HCT116 (cell line): Measurements from ENCODE around the gene APOL3. TPM values are rescaled to one million over a fixed set of nuclear protein-coding genes. Genes with fewer than 3 reads are reported as not detected.

ENCODE experiments used
- ATAC-seq: fragments of 200-7000 bp; cut with Tn5 transposase; 2 replicates; pipeline ENCODE4 v1.9.1; 2020; ENCODE audit warnings: mild to moderate bottlenecking, moderate library complexity
- BruUV-seq: library from RNA; stranded (reverse); fragments of 400-500 nt; replicated peaks from 2 replicates; lab custom pipeline; 2021; lab: Mats Ljungman, UMichigan
- CTCF ChIA-PET: fragments of 300-600 bp; sonication (Branson Sonifier 250); formaldehyde crosslinking; loops from one replicate; lab custom pipeline; 2021; ENCODE audit warnings: antibody characterized with exemption; lab: Charles Lee
- POLR2A ChIA-PET: fragments of 300-600, 350-600 bp; sonication (Branson Sonifier 250); formaldehyde crosslinking; loops from one replicate; lab custom pipeline; 2021; ENCODE audit warnings: antibody characterized with exemption; lab: Charles Lee
- RAD21 ChIA-PET, 2 experiments: fragments of 300-600 bp; sonication (Branson Sonifier 250); formaldehyde crosslinking; loops; one replicate each; lab custom pipeline; 2023; ENCODE audit warnings: low total read pairs in 2 of 2; ENCODE audit not compliant: uncharacterized antibody in 2 of 2, unreplicated experiment in 2 of 2, low non-redundant PET in 1 of 2; lab: Charles Lee
- DNase-seq: peaks from one replicate; pipeline ENCODE4 v3.0.0-alpha.2; 2010; ENCODE audit warnings: low read depth, low spot score
- H2AFZ ChIP-seq: fragments of 200-600 bp; shearing (Covaris generic), sonication (generic); 2 replicates; pipeline ENCODE4 v1.6.1; 2017; ENCODE audit warnings: low read depth, mixed run types, mixed read lengths, antibody characterized with exemption, low read length; ENCODE audit not compliant: poor library complexity, severe bottlenecking
- H3K27ac ChIP-seq: 2 replicates; pipeline ENCODE4 v1.5.1; 2012; ENCODE audit warnings: low read depth, low read length
- H3K27me3 ChIP-seq: fragments of 200-600 bp; sonication (generic); 2 replicates; pipeline ENCODE4 v1.6.1; 2016; ENCODE audit warnings: mixed run types, low read length, mixed read lengths; ENCODE audit not compliant: insufficient read depth
- H3K36me3 ChIP-seq, 2 experiments: fragments of 200-500 bp in 1 of 2; fragments of 200-600 bp in 1 of 2; sonication (Bioruptor generic) in 1 of 2; sonication (generic) in 1 of 2; 2 replicates each; pipeline versions ENCODE4 v1.5.1 to v1.6.1; 2014 to 2016; ENCODE audit warnings: low read length in 2 of 2, inconsistent platforms in 1 of 2, mixed read lengths in 1 of 2, mixed run types in 1 of 2; ENCODE audit not compliant: insufficient read depth in 2 of 2, control insufficient read depth in 1 of 2
- H3K4me1 ChIP-seq, 2 experiments: fragments of 200-600 bp in 1 of 2; sonication (generic) in 1 of 2; 2 replicates each; pipeline versions ENCODE4 v1.5.1 to v1.6.1; 2012 to 2017; ENCODE audit warnings: low read length in 2 of 2, inconsistent platforms in 1 of 2, mild to moderate bottlenecking in 1 of 2, mixed read lengths in 1 of 2, mixed run types in 1 of 2, moderate library complexity in 1 of 2; ENCODE audit not compliant: insufficient read depth in 2 of 2, control insufficient read depth in 1 of 2
- H3K4me2 ChIP-seq: fragments of 200-600 bp; sonication (generic); 2 replicates; pipeline ENCODE4 v1.6.1; 2017; ENCODE audit warnings: mixed run types, low read length, mixed read lengths
- H3K4me3 ChIP-seq, 2 experiments: fragments of 200-600 bp in 1 of 2; sonication (generic) in 1 of 2; replicated peaks in 1 of 2; 2 replicates each; pipeline ENCODE4 v1.5.1; 2011 to 2016; ENCODE audit warnings: low read length in 2 of 2, control low read depth in 1 of 2, low read depth in 1 of 2, mild to moderate bottlenecking in 1 of 2, mixed read lengths in 1 of 2, mixed run types in 1 of 2
- H3K79me2 ChIP-seq: fragments of 200-600 bp; sonication (generic); 2 replicates; pipeline ENCODE4 v1.6.1; 2017; ENCODE audit warnings: mild to moderate bottlenecking, mixed run types, low read length, moderate library complexity, mixed read lengths; ENCODE audit not compliant: insufficient read depth
- H3K9ac ChIP-seq: fragments of 200-600 bp; sonication (generic); 2 replicates; pipeline ENCODE4 v1.6.1; 2016; ENCODE audit warnings: low read length, mixed read lengths
- H3K9me2 ChIP-seq: fragments of 200-600 bp; sonication (generic), shearing (Covaris generic); 2 replicates; pipeline ENCODE4 v1.6.1; 2017; ENCODE audit warnings: mixed run types, mild to moderate bottlenecking, moderate library complexity; ENCODE audit not compliant: insufficient read depth
- H3K9me3 ChIP-seq, 2 experiments: fragments of 200-500 bp in 1 of 2; fragments of 200-600 bp in 1 of 2; sonication (Bioruptor generic) in 1 of 2; sonication (generic) in 1 of 2; 2 replicates each; pipeline ENCODE4 v1.6.1; 2014 to 2017; ENCODE audit warnings: low read length in 2 of 2, mixed read lengths in 2 of 2, inconsistent platforms in 1 of 2, low read depth in 1 of 2, mild to moderate bottlenecking in 1 of 2, mixed run types in 1 of 2, moderate library complexity in 1 of 2; ENCODE audit not compliant: control insufficient read depth in 1 of 2, insufficient read depth in 1 of 2
- H4K20me1 ChIP-seq: fragments of 200-600 bp; sonication (generic), shearing (Covaris generic); 2 replicates; pipeline ENCODE4 v1.6.1; 2017; ENCODE audit warnings: mixed run types, mild to moderate bottlenecking, moderate library complexity; ENCODE audit not compliant: insufficient read depth
- CBX3 ChIP-seq: IDR thresholded peaks from 2 replicates; pipeline ENCODE4 v1.6.1; 2012; ENCODE audit warnings: low read depth
- CEBPB ChIP-seq: IDR thresholded peaks from 2 replicates; pipeline ENCODE4 v1.6.1; 2012; ENCODE audit warnings: low read depth
- EGR1 ChIP-seq: IDR thresholded peaks from 2 replicates; pipeline ENCODE4 v1.6.1; 2012; ENCODE audit warnings: low read depth
- ELF1 ChIP-seq: IDR thresholded peaks from 2 replicates; pipeline ENCODE4 v1.6.1; 2012; ENCODE audit warnings: low read depth, borderline replicate concordance
- EZH2 ChIP-seq: fragments of 200-600 bp; sonication (generic); IDR thresholded peaks from 2 replicates; pipeline ENCODE4 v1.6.1; 2017; ENCODE audit warnings: antibody characterized with exemption, mixed run types
- EZH2phosphoT487 ChIP-seq: fragments of 200-600 bp; IDR thresholded peaks from 2 replicates; pipeline ENCODE4 v1.6.1; 2018; ENCODE audit warnings: antibody characterized with exemption, borderline replicate concordance
- FOSL1 ChIP-seq: IDR thresholded peaks from 2 replicates; pipeline ENCODE4 v1.6.1; 2012; ENCODE audit warnings: low read depth
- JUND ChIP-seq: IDR thresholded peaks from 2 replicates; pipeline ENCODE4 v1.6.1; 2012
- POLR2A ChIP-seq: IDR thresholded peaks from 2 replicates; pipeline ENCODE4 v1.7.0; 2011; ENCODE audit warnings: borderline replicate concordance; ENCODE audit not compliant: insufficient read depth, insufficient read length; ENCODE audit errors: extremely low read depth
- POLR2AphosphoS5 ChIP-seq: IDR thresholded peaks from 2 replicates; pipeline ENCODE4 v1.6.1; 2011; ENCODE audit warnings: mild to moderate bottlenecking, low read depth, low read length, moderate library complexity
- RAD21 ChIP-seq: IDR thresholded peaks from 2 replicates; pipeline ENCODE4 v1.6.1; 2012; ENCODE audit warnings: low read depth, mild to moderate bottlenecking
- SIN3A ChIP-seq: IDR thresholded peaks from 2 replicates; pipeline ENCODE4 v1.6.1; 2012; ENCODE audit warnings: low read depth
- SRF ChIP-seq: IDR thresholded peaks from 2 replicates; pipeline ENCODE4 v1.6.1; 2012; ENCODE audit warnings: low read depth
- TCF7L2 ChIP-seq: IDR thresholded peaks from 2 replicates; pipeline ENCODE4 v1.7.0; 2011; ENCODE audit warnings: borderline replicate concordance, inconsistent platforms; ENCODE audit not compliant: insufficient read depth, insufficient read length; ENCODE audit errors: extremely low read depth
- ZFX ChIP-seq: fragments of 450-650 bp; IDR thresholded peaks from 2 replicates; pipeline ENCODE4 v1.6.1; 2017
- ZNF274 ChIP-seq: fragments of 200-500 bp; sonication (Bioruptor generic); IDR thresholded peaks from 2 replicates; pipeline ENCODE4 v1.6.1; 2014; ENCODE audit warnings: mild to moderate bottlenecking, low read depth, low read length, inconsistent platforms
- intact Hi-C: fragments of 100-400 bp; cut with micrococcal nuclease; formaldehyde crosslinking; loops from 2 replicates; pipeline ENCODE4 v1.10.0; 2022
- total RNA-seq: library from RNA; stranded (reverse); gene quantifications from one replicate; pipeline ENCODE4 v1.2.1, GENCODE V29; 2021; ENCODE audit not compliant: unreplicated experiment
- TF ChIP-seq, protein P1 (sequence below): IDR thresholded peaks from 2 replicates; pipeline ENCODE4 v1.6.1; 2012
- TF ChIP-seq, protein P2 (sequence below): IDR thresholded peaks from 2 replicates; pipeline ENCODE4 v1.6.1; 2012
- TF ChIP-seq, protein P3 (sequence below): IDR thresholded peaks from 2 replicates; pipeline ENCODE4 v1.6.1; 2011; ENCODE audit warnings: mild to moderate bottlenecking, low read length, moderate library complexity; ENCODE audit not compliant: insufficient replicate concordance; ENCODE audit errors: extremely low read depth
- TF ChIP-seq, protein P4 (sequence below): IDR thresholded peaks from 2 replicates; pipeline ENCODE4 v1.6.1; 2012; ENCODE audit warnings: low read depth

APOL3 gene
- total RNA-seq, 1 experiment from 2014 or later = 0.49 TPM

GRCh38 chr22:36134182-36134581 is 26.4 kb downstream of the APOL3 start:
- no peak overlapping the region for H3K4me3 ChIP-seq
- DNase-seq (no peak), ATAC-seq (no peak)
- BruUV-seq = no TSS peak
- H3K79me2 ChIP-seq = no peaks in the 10 kb centered on the region
- no peak overlapping the region for H3K4me2 ChIP-seq
- RAD21 ChIA-PET = no interaction called here
- CTCF ChIA-PET = interaction anchor here (1.6 kb wide), 1 partner anchor 10 kb away, joined by 4 read pairs; no protein-coding TSS in a partner anchor
- H2AFZ ChIP-seq = no peak overlapping the region
- no peaks in the 10 kb centered on the region for H4K20me1 ChIP-seq
- no peaks in the 10 kb centered on the region for H3K9me2 ChIP-seq
- intact Hi-C loops = no loop called here
- POLR2A ChIA-PET = no interaction called here
- TF ChIP-seq EZH2phosphoT487 (no peak), RAD21 (no peak), TCF7L2 (no peak), EZH2 (no peak), ELF1 (no peak), CBX3 (no peak), FOSL1 (no peak), CEBPB (no peak), ZNF274 (no peak), SRF (no peak), ZFX (no peak), POLR2AphosphoS5 (no peak), POLR2A (no peak), JUND (no peak), SIN3A (no peak), EGR1 (no peak)
- TF ChIP-seq, protein P1, sequence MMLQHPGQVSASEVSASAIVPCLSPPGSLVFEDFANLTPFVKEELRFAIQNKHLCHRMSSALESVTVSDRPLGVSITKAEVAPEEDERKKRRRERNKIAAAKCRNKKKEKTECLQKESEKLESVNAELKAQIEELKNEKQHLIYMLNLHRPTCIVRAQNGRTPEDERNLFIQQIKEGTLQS = no peak
- TF ChIP-seq, protein P2, sequence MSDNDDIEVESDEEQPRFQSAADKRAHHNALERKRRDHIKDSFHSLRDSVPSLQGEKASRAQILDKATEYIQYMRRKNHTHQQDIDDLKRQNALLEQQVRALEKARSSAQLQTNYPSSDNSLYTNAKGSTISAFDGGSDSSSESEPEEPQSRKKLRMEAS = no peak
- TF ChIP-seq, protein P3, sequence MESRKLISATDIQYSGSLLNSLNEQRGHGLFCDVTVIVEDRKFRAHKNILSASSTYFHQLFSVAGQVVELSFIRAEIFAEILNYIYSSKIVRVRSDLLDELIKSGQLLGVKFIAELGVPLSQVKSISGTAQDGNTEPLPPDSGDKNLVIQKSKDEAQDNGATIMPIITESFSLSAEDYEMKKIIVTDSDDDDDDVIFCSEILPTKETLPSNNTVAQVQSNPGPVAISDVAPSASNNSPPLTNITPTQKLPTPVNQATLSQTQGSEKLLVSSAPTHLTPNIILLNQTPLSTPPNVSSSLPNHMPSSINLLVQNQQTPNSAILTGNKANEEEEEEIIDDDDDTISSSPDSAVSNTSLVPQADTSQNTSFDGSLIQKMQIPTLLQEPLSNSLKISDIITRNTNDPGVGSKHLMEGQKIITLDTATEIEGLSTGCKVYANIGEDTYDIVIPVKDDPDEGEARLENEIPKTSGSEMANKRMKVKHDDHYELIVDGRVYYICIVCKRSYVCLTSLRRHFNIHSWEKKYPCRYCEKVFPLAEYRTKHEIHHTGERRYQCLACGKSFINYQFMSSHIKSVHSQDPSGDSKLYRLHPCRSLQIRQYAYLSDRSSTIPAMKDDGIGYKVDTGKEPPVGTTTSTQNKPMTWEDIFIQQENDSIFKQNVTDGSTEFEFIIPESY = no peak
- TF ChIP-seq, protein P4, sequence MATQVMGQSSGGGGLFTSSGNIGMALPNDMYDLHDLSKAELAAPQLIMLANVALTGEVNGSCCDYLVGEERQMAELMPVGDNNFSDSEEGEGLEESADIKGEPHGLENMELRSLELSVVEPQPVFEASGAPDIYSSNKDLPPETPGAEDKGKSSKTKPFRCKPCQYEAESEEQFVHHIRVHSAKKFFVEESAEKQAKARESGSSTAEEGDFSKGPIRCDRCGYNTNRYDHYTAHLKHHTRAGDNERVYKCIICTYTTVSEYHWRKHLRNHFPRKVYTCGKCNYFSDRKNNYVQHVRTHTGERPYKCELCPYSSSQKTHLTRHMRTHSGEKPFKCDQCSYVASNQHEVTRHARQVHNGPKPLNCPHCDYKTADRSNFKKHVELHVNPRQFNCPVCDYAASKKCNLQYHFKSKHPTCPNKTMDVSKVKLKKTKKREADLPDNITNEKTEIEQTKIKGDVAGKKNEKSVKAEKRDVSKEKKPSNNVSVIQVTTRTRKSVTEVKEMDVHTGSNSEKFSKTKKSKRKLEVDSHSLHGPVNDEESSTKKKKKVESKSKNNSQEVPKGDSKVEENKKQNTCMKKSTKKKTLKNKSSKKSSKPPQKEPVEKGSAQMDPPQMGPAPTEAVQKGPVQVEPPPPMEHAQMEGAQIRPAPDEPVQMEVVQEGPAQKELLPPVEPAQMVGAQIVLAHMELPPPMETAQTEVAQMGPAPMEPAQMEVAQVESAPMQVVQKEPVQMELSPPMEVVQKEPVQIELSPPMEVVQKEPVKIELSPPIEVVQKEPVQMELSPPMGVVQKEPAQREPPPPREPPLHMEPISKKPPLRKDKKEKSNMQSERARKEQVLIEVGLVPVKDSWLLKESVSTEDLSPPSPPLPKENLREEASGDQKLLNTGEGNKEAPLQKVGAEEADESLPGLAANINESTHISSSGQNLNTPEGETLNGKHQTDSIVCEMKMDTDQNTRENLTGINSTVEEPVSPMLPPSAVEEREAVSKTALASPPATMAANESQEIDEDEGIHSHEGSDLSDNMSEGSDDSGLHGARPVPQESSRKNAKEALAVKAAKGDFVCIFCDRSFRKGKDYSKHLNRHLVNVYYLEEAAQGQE = no peak
- H3K36me3 ChIP-seq = no peaks in the 10 kb centered on the region
- H3K4me1 ChIP-seq = no peaks in the 10 kb centered on the region
- H3K27ac ChIP-seq = no peak overlapping the region
- H3K27me3 ChIP-seq = peaks cover 26% of the 10 kb centered on the region; the same call in 1 of the 2 replicates
- H3K9me3 ChIP-seq = no peaks in the 10 kb centered on the region
- no peak overlapping the region for H3K9ac ChIP-seq
